Measurements from ENCODE around the gene COL7A1.

Gene COL7A1

DNA sequence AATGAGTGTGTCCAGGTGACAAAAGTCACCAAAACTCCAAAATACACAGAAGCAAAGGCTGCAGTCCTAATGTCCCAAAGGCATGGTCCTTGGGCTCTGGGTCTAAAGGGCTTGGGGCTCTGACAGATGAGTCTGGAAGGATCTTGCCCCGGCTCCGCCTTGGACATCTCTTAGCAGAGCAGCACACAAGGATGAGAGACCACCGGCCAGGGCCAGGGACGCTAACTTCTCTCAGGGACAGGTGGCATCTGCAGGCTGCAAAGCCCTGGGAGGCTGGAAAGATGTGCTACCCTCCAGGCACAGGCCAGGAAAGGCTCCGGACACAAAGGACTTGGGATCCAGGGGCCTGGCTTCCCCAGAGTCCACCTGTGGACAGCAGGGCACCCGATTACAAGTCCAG is 77.1 kb downstream of the COL7A1 start:
- Histone ChIP-seq H3K27ac (no peak overlapping the region), H3K36me3 (ENCODE audit: control insufficient read depth, insufficient read depth, low read length) (no peaks in the 10 kb centered on the region), H3K4me2 (ENCODE audit: low read length) (no peak overlapping the region), H3K4me3 (ENCODE audit: low read depth, low read length) (no peak overlapping the region), H3K27me3 (ENCODE audit: control insufficient read depth, insufficient read depth, low read length) (no peaks in the 10 kb centered on the region), H3K4me1 (no peaks in the 10 kb centered on the region), H2AFZ (no peak overlapping the region), H3K79me2 (no peaks in the 10 kb centered on the region), H3K9ac (no peak overlapping the region), H3K9me3 (ENCODE audit: control insufficient read depth, low read length) (no peaks in the 10 kb centered on the region)
- TF ChIP-seq CTCF (IDR thresholded peaks at IDR 0.05) = no peak

DNA sequence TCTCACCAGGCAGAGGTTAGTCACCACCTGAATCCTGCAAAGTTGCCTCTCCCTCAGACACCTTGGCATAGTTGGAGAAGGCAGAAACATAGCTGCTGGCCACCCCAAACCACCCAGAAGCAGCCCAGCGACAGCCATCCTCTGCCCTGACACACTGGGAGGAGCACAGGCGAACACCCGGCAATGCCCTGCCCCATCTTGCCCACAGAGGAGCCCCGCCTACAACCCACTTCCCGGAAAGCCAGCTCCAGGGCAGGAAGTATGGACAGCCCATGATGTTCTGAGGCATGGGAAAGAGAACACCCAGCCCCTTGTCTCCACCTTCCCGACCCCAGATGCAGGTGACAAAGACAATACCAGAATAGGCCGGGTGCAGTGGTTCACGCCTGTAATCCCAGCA is 78.6 kb downstream of the COL7A1 start:
- no peaks in the 10 kb centered on the region for H3K79me2 ChIP-seq

GRCh38 chr3:48514431-48515227 is 80.5 kb downstream of the COL7A1 start:
- no peak overlapping the region for H3K4me2 ChIP-seq (ENCODE audit: low read length)
- no peak overlapping the region for H2AFZ ChIP-seq
- TF ChIP-seq CTCF (IDR thresholded peaks at IDR 0.05) = no peak
- no peaks in the 10 kb centered on the region for H3K4me1 ChIP-seq
- no peaks in the 10 kb centered on the region for H3K27me3 ChIP-seq (ENCODE audit: control insufficient read depth, insufficient read depth, low read length)
- H3K4me3 ChIP-seq (ENCODE audit: low read depth, low read length) = no peak overlapping the region
- no peak overlapping the region for H3K9ac ChIP-seq
- no peaks in the 10 kb centered on the region for H3K79me2 ChIP-seq
- no peaks in the 10 kb centered on the region for H3K9me3 ChIP-seq (ENCODE audit: control insufficient read depth, low read length)
- H3K36me3 ChIP-seq (ENCODE audit: control insufficient read depth, insufficient read depth, low read length) = no peaks in the 10 kb centered on the region
- H3K27ac ChIP-seq = no peak overlapping the region

More for the DNA sequence above, 78.6 kb downstream of the COL7A1 start:
- Histone ChIP-seq H3K27me3 (ENCODE audit: control insufficient read depth, insufficient read depth, low read length) (no peaks in the 10 kb centered on the region), H2AFZ (no peak overlapping the region), H3K4me1 (no peaks in the 10 kb centered on the region), H3K27ac (no peak overlapping the region), H3K9me3 (ENCODE audit: control insufficient read depth, low read length) (no peaks in the 10 kb centered on the region), H3K4me2 (ENCODE audit: low read length) (no peak overlapping the region), H3K36me3 (ENCODE audit: control insufficient read depth, insufficient read depth, low read length) (no peaks in the 10 kb centered on the region), H3K9ac (no peak overlapping the region), H3K4me3 (ENCODE audit: low read depth, low read length) (no peak overlapping the region)
- no peak for TF ChIP-seq CTCF (IDR thresholded peaks at IDR 0.05)

Measured in parathyroid adenoma (tissue), 2 donors.